Dendritic cell treated with granulocyte-macrophage colony-stimulating factor and Interleukin-4, amounts not matched to agents 40 ng/mL and 50 ng/mL, for 4 days (primary cell): ENCODE measurements around the gene AQP6.

Experiments
- H3K27ac Mint-ChIP-seq: one replicate; pipeline ENCODE4 v1.8.0; 2022; ENCODE audit warnings: mild to moderate bottlenecking, mixed read lengths
- H3K27me3 Mint-ChIP-seq: one replicate; pipeline ENCODE4 v1.8.0; 2022; ENCODE audit warnings: mild to moderate bottlenecking, mixed read lengths
- H3K36me3 Mint-ChIP-seq: one replicate; pipeline ENCODE4 v1.8.0; 2022; ENCODE audit warnings: low read depth, mixed read lengths
- H3K4me1 Mint-ChIP-seq: one replicate; pipeline ENCODE4 v1.8.0; 2022; ENCODE audit warnings: low read depth, mixed read lengths
- H3K4me3 Mint-ChIP-seq: one replicate; pipeline ENCODE4 v1.8.0; 2022; ENCODE audit warnings: mild to moderate bottlenecking, moderate library complexity, mixed read lengths
- H3K9me3 Mint-ChIP-seq: one replicate; pipeline ENCODE4 v1.8.0; 2022; ENCODE audit warnings: mixed read lengths
- intact Hi-C: fragments of 100-400 bp; cut with micrococcal nuclease; formaldehyde crosslinking; loops from one replicate; pipeline ENCODE4 v1.15.0; 2022

AQP6 gene

DNA sequence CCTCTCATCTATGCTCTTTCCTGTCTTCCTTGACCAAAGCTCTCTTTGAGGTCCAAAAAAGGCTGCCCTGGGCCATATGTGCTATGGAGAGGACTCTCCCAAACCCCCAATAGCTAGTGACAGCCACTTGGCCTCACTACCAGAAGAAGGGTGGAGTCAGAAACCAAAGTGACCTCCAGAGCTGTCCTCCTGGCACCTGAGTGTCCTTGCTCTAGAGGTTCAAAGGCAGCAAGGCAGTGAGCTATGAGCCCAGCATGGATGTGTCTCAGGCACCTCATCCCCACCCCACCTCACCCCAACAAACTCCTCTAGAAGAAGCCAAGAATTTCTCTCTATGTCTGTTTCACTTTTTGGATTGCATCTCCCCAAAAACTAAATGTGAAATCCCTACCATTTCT lies 15.2 kb upstream of the AQP6 start:
- no peaks in the 10 kb centered on the region for H3K9me3 Mint-ChIP-seq
- no peak overlapping the region for H3K27ac Mint-ChIP-seq
- no peaks in the 10 kb centered on the region for H3K36me3 Mint-ChIP-seq
- H3K4me1 Mint-ChIP-seq: peaks cover 20% of the 10 kb centered on the region
- H3K27me3 Mint-ChIP-seq: peaks cover 95% of the 10 kb centered on the region
- H3K4me3 Mint-ChIP-seq: no peak overlapping the region
- intact Hi-C loops: no loop called here

- peaks cover 20% of the 10 kb centered on the region for H3K4me1 Mint-ChIP-seq
- H3K4me3 Mint-ChIP-seq: no peak overlapping the region
- no peaks in the 10 kb centered on the region for H3K9me3 Mint-ChIP-seq
- H3K36me3 Mint-ChIP-seq: no peaks in the 10 kb centered on the region
- no peak overlapping the region for H3K27ac Mint-ChIP-seq
- H3K27me3 Mint-ChIP-seq: peaks cover 94% of the 10 kb centered on the region
- intact Hi-C loops: no loop called here
Observed at GRCh38 chr12:49959685-49960473, 12.9 kb upstream of the AQP6 start.

GRCh38 chr12:49960474-49961110 lies 12.2 kb upstream of the AQP6 start:
- no peak overlapping the region for H3K27ac Mint-ChIP-seq
- peak overlapping the region; percentile 2 for H3K4me3 Mint-ChIP-seq
- H3K27me3 Mint-ChIP-seq: peaks cover 92% of the 10 kb centered on the region
- H3K36me3 Mint-ChIP-seq: no peaks in the 10 kb centered on the region
- H3K9me3 Mint-ChIP-seq: no peaks in the 10 kb centered on the region
- intact Hi-C loops: no loop called here
- peaks cover 20% of the 10 kb centered on the region for H3K4me1 Mint-ChIP-seq

- intact Hi-C loops: no loop called here
- H3K4me1 Mint-ChIP-seq: peaks cover 12% of the 10 kb centered on the region
- peak within 1 kb of the TSS; percentile 2 for H3K4me3 Mint-ChIP-seq
- H3K27me3 Mint-ChIP-seq: peaks cover 92% of the 10 kb centered on the region
- no peaks in the 10 kb centered on the region for H3K36me3 Mint-ChIP-seq
- no peaks in the 10 kb centered on the region for H3K9me3 Mint-ChIP-seq
- H3K27ac Mint-ChIP-seq: no peak within 1 kb of the TSS
Observed at GRCh38 chr12:49961111-49961922, 11.4 kb upstream of the AQP6 start, which contains the start of gene AQP5. Gene AQP5 (plus strand): TSS chr12:49961872. CDS start chr12:49962018, 146 bp downstream.

DNA sequence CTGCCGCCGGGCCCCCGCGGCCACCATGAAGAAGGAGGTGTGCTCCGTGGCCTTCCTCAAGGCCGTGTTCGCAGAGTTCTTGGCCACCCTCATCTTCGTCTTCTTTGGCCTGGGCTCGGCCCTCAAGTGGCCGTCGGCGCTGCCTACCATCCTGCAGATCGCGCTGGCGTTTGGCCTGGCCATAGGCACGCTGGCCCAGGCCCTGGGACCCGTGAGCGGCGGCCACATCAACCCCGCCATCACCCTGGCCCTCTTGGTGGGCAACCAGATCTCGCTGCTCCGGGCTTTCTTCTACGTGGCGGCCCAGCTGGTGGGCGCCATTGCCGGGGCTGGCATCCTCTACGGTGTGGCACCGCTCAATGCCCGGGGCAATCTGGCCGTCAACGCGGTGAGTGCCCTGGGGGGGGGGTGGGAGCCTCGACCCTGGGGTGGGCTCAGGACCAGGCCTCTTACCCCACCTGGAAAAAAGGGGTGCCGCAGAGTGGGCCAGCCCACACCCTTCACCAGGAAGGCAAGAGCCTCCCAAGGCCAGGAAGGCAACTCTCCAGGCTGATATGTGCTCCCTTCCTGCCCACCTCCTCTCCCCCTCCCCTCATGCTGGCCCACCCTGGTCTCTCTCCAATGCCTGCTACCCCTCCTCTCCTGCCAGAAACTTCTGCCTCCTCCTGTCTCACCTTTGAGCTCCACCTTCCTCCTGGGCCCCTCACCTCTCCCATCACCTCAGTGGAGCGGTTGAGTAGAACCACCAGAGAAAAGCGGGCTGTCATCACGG lies 10.6 kb upstream of the AQP6 start:
- Mint-ChIP-seq H3K4me1 (peaks cover 12% of the 10 kb centered on the region), H3K9me3 (no peaks in the 10 kb centered on the region), H3K4me3 (no peak overlapping the region), H3K36me3 (no peaks in the 10 kb centered on the region), H3K27me3 (peaks cover 91% of the 10 kb centered on the region), H3K27ac (no peak overlapping the region)
- intact Hi-C loops: no loop called here

- Mint-ChIP-seq H3K36me3 (no peaks in the 10 kb centered on the region), H3K4me3 (no peak overlapping the region), H3K27ac (no peak overlapping the region), H3K4me1 (peaks cover 13% of the 10 kb centered on the region), H3K9me3 (no peaks in the 10 kb centered on the region), H3K27me3 (peaks cover 88% of the 10 kb centered on the region)
- intact Hi-C loops: no loop called here
Observed at GRCh38 chr12:49962861-49963765, 9.6 kb upstream of the AQP6 start.

DNA sequence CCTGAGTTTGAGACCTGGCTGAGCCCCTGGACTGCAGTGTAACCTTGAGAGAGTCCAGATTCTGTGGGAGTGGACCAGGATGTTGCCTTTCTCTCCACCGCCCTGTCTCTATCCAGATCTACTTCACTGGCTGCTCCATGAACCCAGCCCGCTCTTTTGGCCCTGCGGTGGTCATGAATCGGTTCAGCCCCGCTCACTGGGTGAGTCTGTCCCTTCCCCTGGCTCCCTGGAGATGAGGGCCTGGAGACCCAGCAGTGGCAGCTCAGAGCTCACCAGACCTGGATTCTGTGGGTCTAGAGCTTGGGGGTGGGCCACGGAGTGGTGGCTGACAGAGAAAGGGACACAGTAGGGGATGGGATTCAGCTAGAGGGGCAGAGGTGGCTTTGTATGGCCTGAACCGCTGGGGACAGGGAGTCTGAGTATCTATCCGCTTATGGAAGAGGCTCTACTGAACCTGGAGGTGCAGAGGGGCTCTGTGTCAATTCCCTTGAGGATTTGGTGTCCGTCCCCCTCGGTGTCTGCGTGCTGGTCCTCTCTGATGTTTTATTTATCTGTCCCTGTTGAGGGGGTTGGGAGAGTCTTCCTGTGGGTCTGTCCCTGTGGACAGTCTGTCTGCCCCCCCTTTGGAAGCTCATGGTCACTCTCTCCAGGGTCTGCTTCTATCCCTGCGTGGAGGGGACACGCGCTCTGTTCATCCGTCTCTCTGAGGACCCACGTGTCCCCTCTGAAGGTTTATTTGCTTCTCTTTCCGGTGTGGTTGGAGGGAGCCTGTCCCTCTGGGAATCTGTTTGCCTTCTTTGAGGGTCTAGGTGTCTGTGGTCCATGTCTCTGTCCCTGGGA lies 8.6 kb upstream of the AQP6 start:
- intact Hi-C loops: no loop called here
- Mint-ChIP-seq H3K27me3 (peaks cover 81% of the 10 kb centered on the region), H3K4me3 (no peak overlapping the region), H3K27ac (no peak overlapping the region), H3K9me3 (no peaks in the 10 kb centered on the region), H3K36me3 (no peaks in the 10 kb centered on the region), H3K4me1 (peaks cover 13% of the 10 kb centered on the region)

DNA sequence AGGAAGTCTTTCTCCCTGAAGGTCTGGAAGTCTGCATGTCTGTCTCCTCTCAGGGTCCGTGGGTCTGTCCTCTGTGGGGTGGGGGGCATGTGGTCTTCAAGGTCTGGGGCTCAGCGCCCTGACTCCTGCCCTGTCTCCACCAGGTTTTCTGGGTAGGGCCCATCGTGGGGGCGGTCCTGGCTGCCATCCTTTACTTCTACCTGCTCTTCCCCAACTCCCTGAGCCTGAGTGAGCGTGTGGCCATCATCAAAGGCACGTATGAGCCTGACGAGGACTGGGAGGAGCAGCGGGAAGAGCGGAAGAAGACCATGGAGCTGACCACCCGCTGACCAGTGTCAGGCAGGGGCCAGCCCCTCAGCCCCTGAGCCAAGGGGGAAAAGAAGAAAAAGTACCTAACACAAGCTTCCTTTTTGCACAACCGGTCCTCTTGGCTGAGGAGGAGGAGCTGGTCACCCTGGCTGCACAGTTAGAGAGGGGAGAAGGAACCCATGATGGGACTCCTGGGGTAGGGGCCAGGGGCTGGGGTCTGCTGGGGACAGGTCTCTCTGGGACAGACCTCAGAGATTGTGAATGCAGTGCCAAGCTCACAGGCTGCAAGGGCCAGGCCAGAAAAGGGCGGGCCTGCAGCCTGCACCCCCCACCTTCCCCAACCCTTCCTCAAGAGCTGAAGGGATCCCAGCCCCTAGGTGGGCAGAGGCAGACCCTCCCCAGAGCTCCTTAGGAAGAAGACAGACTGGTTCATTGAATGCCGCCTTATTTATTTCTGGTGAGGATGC lies 7.7 kb upstream of the AQP6 start:
- Mint-ChIP-seq H3K4me3 (no peak overlapping the region), H3K4me1 (peaks cover 13% of the 10 kb centered on the region), H3K27me3 (peaks cover 73% of the 10 kb centered on the region), H3K36me3 (no peaks in the 10 kb centered on the region), H3K9me3 (no peaks in the 10 kb centered on the region), H3K27ac (no peak overlapping the region)
- intact Hi-C loops: loop anchor here (5.0 kb wide), 1 partner anchor 72 kb away; no protein-coding TSS in a partner anchor

DNA sequence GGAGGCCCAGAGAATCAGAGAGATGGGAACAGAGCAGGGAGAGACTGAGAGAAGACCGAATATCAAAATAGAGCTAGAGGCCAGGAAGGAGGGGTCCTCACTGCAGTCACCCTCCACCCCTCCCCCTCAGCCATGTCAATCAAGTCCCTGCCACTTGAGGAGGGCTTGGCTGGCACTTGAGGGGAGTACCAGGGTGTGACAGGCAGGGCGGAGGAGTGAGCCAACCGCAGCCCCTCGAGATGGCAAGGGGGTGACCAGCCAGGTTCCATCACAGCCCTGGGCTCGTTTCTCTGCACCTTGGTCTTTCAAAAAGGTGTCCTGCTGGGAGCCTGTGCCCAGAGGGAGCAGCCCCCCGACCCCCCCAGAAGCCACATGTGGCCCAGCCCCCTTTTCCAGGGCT lies 6.9 kb upstream of the AQP6 start:
- Mint-ChIP-seq H3K27ac (no peak overlapping the region), H3K36me3 (no peaks in the 10 kb centered on the region), H3K27me3 (peaks cover 65% of the 10 kb centered on the region)

DNA sequence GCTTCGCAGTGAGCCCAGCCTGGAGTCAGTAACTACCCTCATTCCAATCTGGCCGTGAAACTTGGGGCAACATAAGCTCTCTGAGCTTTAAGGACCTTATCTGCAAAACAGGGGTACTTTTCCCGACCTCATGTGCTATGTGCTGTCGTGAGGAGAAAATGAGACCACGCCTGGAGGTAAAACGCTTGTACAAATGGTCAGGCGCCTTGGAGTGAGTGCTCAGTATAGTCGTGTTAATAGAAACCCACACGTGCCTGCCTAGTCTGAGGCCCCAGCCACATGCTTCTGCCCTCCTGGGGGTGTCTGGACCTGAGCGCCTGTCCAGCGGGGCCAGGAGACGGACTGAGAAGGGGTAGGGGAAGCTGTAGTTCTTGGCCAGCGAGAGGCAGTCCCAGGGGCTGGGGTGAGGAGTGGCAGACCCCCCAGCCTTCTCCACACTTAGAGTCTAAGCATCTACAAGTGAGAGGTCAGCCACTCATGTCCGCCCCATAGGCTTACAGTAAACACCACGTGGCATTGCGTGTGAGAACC lies 6.2 kb upstream of the AQP6 start:
- no peaks in the 10 kb centered on the region for H3K9me3 Mint-ChIP-seq
- H3K36me3 Mint-ChIP-seq: no peaks in the 10 kb centered on the region
- H3K27me3 Mint-ChIP-seq: peaks cover 60% of the 10 kb centered on the region
- intact Hi-C loops: loop anchor here (1.0 to 5.0 kb wide), 4 partner anchors 71 to 208 kb away; no protein-coding TSS in a partner anchor
- no peak overlapping the region for H3K27ac Mint-ChIP-seq
- H3K4me1 Mint-ChIP-seq: peaks cover 5% of the 10 kb centered on the region
- H3K4me3 Mint-ChIP-seq: no peak overlapping the region

More for the DNA sequence above, 6.9 kb upstream of the AQP6 start:
- intact Hi-C loops: loop anchor here (2.0 to 5.0 kb wide), 2 partner anchors 71 to 209 kb away; no protein-coding TSS in a partner anchor
- Mint-ChIP-seq H3K4me1 (peaks cover 5% of the 10 kb centered on the region), H3K4me3 (no peak overlapping the region), H3K9me3 (no peaks in the 10 kb centered on the region)

GRCh38 chr12:49967042-49967776 lies 5.5 kb upstream of the AQP6 start:
- no peak overlapping the region for H3K27ac Mint-ChIP-seq
- H3K9me3 Mint-ChIP-seq: no peaks in the 10 kb centered on the region
- peaks cover 56% of the 10 kb centered on the region for H3K27me3 Mint-ChIP-seq
- no peaks in the 10 kb centered on the region for H3K36me3 Mint-ChIP-seq
- peaks cover 5% of the 10 kb centered on the region for H3K4me1 Mint-ChIP-seq
- H3K4me3 Mint-ChIP-seq: peak overlapping the region; percentile 58
- intact Hi-C loops: loop anchor here (1.0 to 5.0 kb wide), 4 partner anchors 70 to 208 kb away; no protein-coding TSS in a partner anchor
